ENCODE data around the gene ID1. TPM values are rescaled to one million over a fixed set of nuclear protein-coding genes. Genes with fewer than 3 reads are reported as not detected.
A peak's percentile ranks its signal among the peaks of the same experiment; 100 is the strongest.

ID1 gene
- total RNA-seq, 1 experiment from 2014 or later, result 35.7 TPM

DNA sequence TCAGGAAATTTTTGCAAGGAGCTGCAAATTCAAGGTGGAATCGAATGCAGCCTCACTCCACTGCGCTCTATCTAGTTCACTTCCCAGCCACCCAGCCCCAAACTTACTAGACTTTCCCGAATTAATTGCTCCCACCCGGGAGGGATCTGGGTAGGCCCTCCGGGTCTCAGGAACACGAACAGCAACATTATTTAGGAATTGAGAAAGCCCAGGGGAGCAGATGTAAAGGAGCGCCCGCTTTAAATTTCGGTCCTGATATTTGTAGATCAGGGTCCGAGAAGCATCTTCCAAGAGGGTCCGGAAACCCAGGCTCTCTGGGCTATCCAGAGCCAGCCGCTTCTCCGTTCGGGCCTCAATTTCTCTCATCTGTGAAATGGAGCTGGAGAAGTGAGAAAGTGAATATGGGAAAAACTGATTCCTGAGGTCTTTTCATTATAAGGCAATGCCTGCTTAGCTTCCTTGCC, 490 bp upstream of the ID1 start:
- TSS peak; percentile 84 for BruUV-seq (replicated peaks)
- ChIA-PET POLR2A (interaction anchor here (0.7 to 19.7 kb wide), 19 partner anchors 8 to 145 kb away, joined by 3 to 1321 read pairs (median 11); partner anchors contain the start of genes BCL2L1 and TPX2), CTCF (interaction anchor here (0.6 to 25.4 kb wide), 11 partner anchors 8 to 1811 kb away, joined by 3 to 1902 read pairs (median 4); partner anchors contain the start of gene BCL2L1)
- H3K4me3 Mint-ChIP-seq (ENCODE audit: unreplicated experiment), result peak overlapping the region; percentile 88
- peaks cover 23% of the 10 kb centered on the region for H3K4me1 Mint-ChIP-seq (ENCODE audit: insufficient read depth, unreplicated experiment)
- intact Hi-C loops (cut with micrococcal nuclease), result loop anchor here (1.0 kb wide), 1 partner anchor 31 kb away; no protein-coding TSS in a partner anchor
- DNase-seq (ENCODE audit: unreplicated experiment), result no peak
- TF ChIP-seq, protein P1, sequence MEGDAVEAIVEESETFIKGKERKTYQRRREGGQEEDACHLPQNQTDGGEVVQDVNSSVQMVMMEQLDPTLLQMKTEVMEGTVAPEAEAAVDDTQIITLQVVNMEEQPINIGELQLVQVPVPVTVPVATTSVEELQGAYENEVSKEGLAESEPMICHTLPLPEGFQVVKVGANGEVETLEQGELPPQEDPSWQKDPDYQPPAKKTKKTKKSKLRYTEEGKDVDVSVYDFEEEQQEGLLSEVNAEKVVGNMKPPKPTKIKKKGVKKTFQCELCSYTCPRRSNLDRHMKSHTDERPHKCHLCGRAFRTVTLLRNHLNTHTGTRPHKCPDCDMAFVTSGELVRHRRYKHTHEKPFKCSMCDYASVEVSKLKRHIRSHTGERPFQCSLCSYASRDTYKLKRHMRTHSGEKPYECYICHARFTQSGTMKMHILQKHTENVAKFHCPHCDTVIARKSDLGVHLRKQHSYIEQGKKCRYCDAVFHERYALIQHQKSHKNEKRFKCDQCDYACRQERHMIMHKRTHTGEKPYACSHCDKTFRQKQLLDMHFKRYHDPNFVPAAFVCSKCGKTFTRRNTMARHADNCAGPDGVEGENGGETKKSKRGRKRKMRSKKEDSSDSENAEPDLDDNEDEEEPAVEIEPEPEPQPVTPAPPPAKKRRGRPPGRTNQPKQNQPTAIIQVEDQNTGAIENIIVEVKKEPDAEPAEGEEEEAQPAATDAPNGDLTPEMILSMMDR (IDR thresholded peaks at IDR 0.05; ENCODE audit: unreplicated experiment), result no peak
- no peaks in the 10 kb centered on the region for H3K27me3 Mint-ChIP-seq (ENCODE audit: insufficient read depth, unreplicated experiment)
- H3K9me3 Mint-ChIP-seq (ENCODE audit: unreplicated experiment), result no peaks in the 10 kb centered on the region
- H3K27ac Mint-ChIP-seq (ENCODE audit: low read depth, unreplicated experiment), result peak overlapping the region; percentile 81
- H3K36me3 Mint-ChIP-seq (ENCODE audit: insufficient read depth, unreplicated experiment), result peaks cover 10% of the 10 kb centered on the region

DNA sequence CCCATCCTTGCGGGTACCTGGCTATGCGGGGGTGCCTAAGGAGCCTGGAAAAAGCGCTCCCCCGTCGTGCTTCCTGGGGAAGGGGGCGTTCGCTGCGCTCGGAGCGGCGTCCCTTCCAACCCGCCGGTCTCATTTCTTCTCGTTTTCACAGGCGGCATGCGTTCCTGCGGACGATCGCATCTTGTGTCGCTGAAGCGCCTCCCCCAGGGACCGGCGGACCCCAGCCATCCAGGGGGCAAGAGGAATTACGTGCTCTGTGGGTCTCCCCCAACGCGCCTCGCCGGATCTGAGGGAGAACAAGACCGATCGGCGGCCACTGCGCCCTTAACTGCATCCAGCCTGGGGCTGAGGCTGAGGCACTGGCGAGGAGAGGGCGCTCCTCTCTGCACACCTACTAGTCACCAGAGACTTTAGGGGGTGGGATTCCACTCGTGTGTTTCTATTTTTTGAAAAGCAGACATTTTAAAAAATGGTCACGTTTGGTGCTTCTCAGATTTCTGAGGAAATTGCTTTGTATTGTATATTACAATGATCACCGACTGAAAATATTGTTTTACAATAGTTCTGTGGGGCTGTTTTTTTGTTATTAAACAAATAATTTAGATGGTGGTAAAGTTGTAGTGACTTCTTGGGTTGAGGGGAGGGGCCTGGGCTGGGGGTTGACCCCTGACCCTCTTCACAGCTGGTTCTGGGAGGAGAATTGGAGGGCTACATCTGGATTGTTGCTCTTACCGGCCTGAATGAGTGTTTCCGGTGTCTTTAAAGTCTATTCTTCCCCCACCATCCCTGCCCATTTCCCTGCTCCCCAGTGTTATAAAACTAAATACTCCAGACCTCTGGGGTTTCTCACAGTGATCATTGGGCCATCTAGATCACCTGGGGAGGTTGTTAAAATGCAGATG, 1.1 kb downstream of the ID1 start:
- DNase-seq (ENCODE audit: unreplicated experiment), result peak; percentile 24
- no TSS peak for BruUV-seq (replicated peaks)
- H3K4me1 Mint-ChIP-seq (ENCODE audit: insufficient read depth, unreplicated experiment), result peaks cover 28% of the 10 kb centered on the region
- intact Hi-C loops (cut with micrococcal nuclease), result loop anchor here (1.0 to 2.0 kb wide), 2 partner anchors 13 to 33 kb away; no protein-coding TSS in a partner anchor
- H3K27ac Mint-ChIP-seq (ENCODE audit: low read depth, unreplicated experiment), result peak overlapping the region; percentile 81
- H3K36me3 Mint-ChIP-seq (ENCODE audit: insufficient read depth, unreplicated experiment), result peaks cover 10% of the 10 kb centered on the region
- H3K4me3 Mint-ChIP-seq (ENCODE audit: unreplicated experiment), result peak overlapping the region; percentile 88
- no peaks in the 10 kb centered on the region for H3K9me3 Mint-ChIP-seq (ENCODE audit: unreplicated experiment)
- ChIA-PET POLR2A (interaction anchor here (1.5 to 19.7 kb wide), 12 partner anchors 10 to 133 kb away, joined by 6 to 1321 read pairs (median 36); partner anchors contain the start of genes BCL2L1 and TPX2), CTCF (interaction anchor here (0.7 to 25.4 kb wide), 9 partner anchors 10 to 106 kb away, joined by 3 to 1902 read pairs (median 5); no protein-coding TSS in a partner anchor)
- TF ChIP-seq, protein P1 (IDR thresholded peaks at IDR 0.05; ENCODE audit: unreplicated experiment), result no peak
- H3K27me3 Mint-ChIP-seq (ENCODE audit: insufficient read depth, unreplicated experiment), result no peaks in the 10 kb centered on the region

DNA sequence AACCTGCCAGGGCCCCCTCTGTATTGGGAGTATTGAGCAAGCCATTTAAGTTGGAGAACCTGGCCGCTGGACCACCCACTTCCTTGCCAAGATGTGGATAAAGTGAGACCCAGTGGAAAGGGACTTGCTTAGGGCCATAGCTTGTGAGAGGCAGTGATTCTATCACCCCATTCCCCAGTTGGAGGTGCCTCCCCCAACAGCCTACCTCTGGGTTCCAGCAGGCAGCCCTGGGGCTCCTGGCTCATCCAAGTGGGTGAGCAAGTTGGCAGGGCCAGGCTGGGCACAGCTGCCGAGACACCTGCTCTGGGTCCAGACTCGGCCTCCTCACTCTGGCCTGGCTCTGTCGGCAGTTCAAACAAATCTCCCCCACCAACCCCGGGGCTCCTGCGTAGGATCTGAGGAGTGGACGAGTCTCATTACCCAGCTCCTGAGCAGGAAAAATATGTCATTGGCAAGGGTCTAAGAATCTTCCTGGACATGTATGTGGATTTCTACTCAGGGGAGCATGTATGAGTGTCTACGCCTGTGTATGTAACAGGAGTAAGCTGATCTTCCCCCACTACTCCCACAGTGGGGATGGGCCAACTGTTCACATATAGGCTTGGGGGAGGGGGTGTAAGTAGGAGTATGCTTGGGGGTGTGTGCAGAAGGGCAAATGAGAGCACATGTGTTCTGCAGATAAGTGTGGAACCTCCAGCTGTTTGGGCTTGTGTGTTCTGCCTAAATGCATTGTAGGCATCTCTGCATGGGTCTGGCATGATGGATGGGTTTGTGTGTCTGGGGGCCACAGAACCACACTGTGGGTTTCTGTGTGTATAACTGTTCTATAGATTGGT, 1.9 kb downstream of the ID1 start:
- ChIA-PET POLR2A (interaction anchor here (0.8 to 19.7 kb wide), 9 partner anchors 11 to 132 kb away, joined by 3 to 1321 read pairs (median 94); partner anchors contain the start of genes BCL2L1 and TPX2), CTCF (interaction anchor here (0.6 to 25.4 kb wide), 10 partner anchors 11 to 176 kb away, joined by 3 to 1902 read pairs (median 5); partner anchors contain the start of gene BCL2L1)
- no peaks in the 10 kb centered on the region for H3K27me3 Mint-ChIP-seq (ENCODE audit: insufficient read depth, unreplicated experiment)
- no TSS peak for BruUV-seq (replicated peaks)
- no peaks in the 10 kb centered on the region for H3K9me3 Mint-ChIP-seq (ENCODE audit: unreplicated experiment)
- TF ChIP-seq, protein P1 (IDR thresholded peaks at IDR 0.05; ENCODE audit: unreplicated experiment), result no peak
- peaks cover 10% of the 10 kb centered on the region for H3K36me3 Mint-ChIP-seq (ENCODE audit: insufficient read depth, unreplicated experiment)
- H3K4me3 Mint-ChIP-seq (ENCODE audit: unreplicated experiment), result peak overlapping the region; percentile 88
- peaks cover 28% of the 10 kb centered on the region for H3K4me1 Mint-ChIP-seq (ENCODE audit: insufficient read depth, unreplicated experiment)
- H3K27ac Mint-ChIP-seq (ENCODE audit: low read depth, unreplicated experiment), result peak overlapping the region; percentile 81
- DNase-seq (ENCODE audit: unreplicated experiment), result peak; percentile 91
- intact Hi-C loops (cut with micrococcal nuclease), result loop anchor here (2.0 kb wide), 1 partner anchor 14 kb away; no protein-coding TSS in a partner anchor
